ENCODE measurements around the gene LACTBL1.

Gene LACTBL1

DNA sequence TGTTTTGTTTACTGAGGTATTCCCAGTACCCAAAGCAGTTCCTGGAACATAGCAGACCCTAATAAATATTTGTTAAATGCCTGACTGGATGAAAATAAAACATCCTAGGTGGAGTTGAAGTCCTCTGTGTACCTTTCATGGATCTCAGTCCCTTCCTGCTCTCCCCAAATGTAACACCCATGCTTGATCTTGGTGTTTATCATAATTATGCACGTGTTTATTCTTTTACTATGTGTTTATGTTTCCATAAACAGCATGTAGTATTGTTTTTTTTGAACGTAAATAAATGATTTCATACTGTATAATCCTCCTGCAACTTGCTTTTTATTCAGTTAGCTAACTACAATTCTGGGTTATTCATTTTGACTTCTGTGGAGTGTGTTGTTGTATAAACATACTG, 4.8 kb downstream of the LACTBL1 start:
- no peaks in the 10 kb centered on the region for H4K20me1 ChIP-seq (ENCODE audit: insufficient read depth, low read length)
- H3K27ac ChIP-seq (ENCODE audit: low read depth, low read length, poor library complexity, severe bottlenecking), result no peak overlapping the region
- no peak overlapping the region for H3K9ac ChIP-seq (ENCODE audit: low read length)
- peaks cover 4% of the 10 kb centered on the region; the same call in 1 of the 2 replicates for H3K27me3 ChIP-seq (ENCODE audit: insufficient read depth, low read length)
- no peaks in the 10 kb centered on the region for H3K9me2 ChIP-seq (ENCODE audit: low read depth, low read length)
- no peak overlapping the region for H3K4me3 ChIP-seq (ENCODE audit: low read depth, low read length, poor library complexity, severe bottlenecking)
- no peaks in the 10 kb centered on the region for H3K79me2 ChIP-seq (ENCODE audit: insufficient read depth, low read length)
- H3K4me2 ChIP-seq (ENCODE audit: low read length), result no peak overlapping the region
- peaks cover 5% of the 10 kb centered on the region; the same call in 1 of the 2 replicates for H3K9me3 ChIP-seq (ENCODE audit: low read length)
- H3K4me1 ChIP-seq (ENCODE audit: insufficient read depth, low read length, severe bottlenecking), result no peaks in the 10 kb centered on the region
- H3F3A ChIP-seq (ENCODE audit: insufficient read depth, low read length), result no peaks in the 10 kb centered on the region
- H3K36me3 ChIP-seq (ENCODE audit: insufficient read depth, low read length), result no peaks in the 10 kb centered on the region; the same call in 1 of the 2 replicates
- H2AFZ ChIP-seq (ENCODE audit: low read length), result no peak overlapping the region
- TF ChIP-seq EZH2 (IDR thresholded peaks at IDR 0.05; ENCODE audit: borderline replicate concordance, low read length) (no peak), CTCF (IDR thresholded peaks at IDR 0.05; ENCODE audit: low read length) (no peak)

- H3K9me2 ChIP-seq (ENCODE audit: low read depth, low read length), result no peaks in the 10 kb centered on the region
- no peak overlapping the region for H3K9ac ChIP-seq (ENCODE audit: low read length)
- no peaks in the 10 kb centered on the region for H4K20me1 ChIP-seq (ENCODE audit: insufficient read depth, low read length)
- H3F3A ChIP-seq (ENCODE audit: insufficient read depth, low read length), result no peaks in the 10 kb centered on the region
- no peaks in the 10 kb centered on the region for H3K79me2 ChIP-seq (ENCODE audit: insufficient read depth, low read length)
- H2AFZ ChIP-seq (ENCODE audit: low read length), result no peak overlapping the region
- peaks cover 5% of the 10 kb centered on the region; the same call in 1 of the 2 replicates for H3K9me3 ChIP-seq (ENCODE audit: low read length)
- no peak overlapping the region for H3K27ac ChIP-seq (ENCODE audit: low read depth, low read length, poor library complexity, severe bottlenecking)
- H3K4me1 ChIP-seq (ENCODE audit: insufficient read depth, low read length, severe bottlenecking), result no peaks in the 10 kb centered on the region
- H3K27me3 ChIP-seq (ENCODE audit: insufficient read depth, low read length), result peaks cover 4% of the 10 kb centered on the region; the same call in 1 of the 2 replicates
- H3K4me3 ChIP-seq (ENCODE audit: low read depth, low read length, poor library complexity, severe bottlenecking), result no peak overlapping the region
- TF ChIP-seq EZH2 (IDR thresholded peaks at IDR 0.05; ENCODE audit: borderline replicate concordance, low read length) (no peak), CTCF (IDR thresholded peaks at IDR 0.05; ENCODE audit: low read length) (no peak)
- no peaks in the 10 kb centered on the region; the same call in 1 of the 2 replicates for H3K36me3 ChIP-seq (ENCODE audit: insufficient read depth, low read length)
- no peak overlapping the region for H3K4me2 ChIP-seq (ENCODE audit: low read length)
Observed at GRCh38 chr1:22966309-22966708, 6.4 kb downstream of the LACTBL1 start.

- no peaks in the 10 kb centered on the region for H3K9me2 ChIP-seq (ENCODE audit: low read depth, low read length)
- no peaks in the 10 kb centered on the region; the same call in 1 of the 2 replicates for H3K36me3 ChIP-seq (ENCODE audit: insufficient read depth, low read length)
- H3K27ac ChIP-seq (ENCODE audit: low read depth, low read length, poor library complexity, severe bottlenecking), result no peak overlapping the region
- no peaks in the 10 kb centered on the region for H3K4me1 ChIP-seq (ENCODE audit: insufficient read depth, low read length, severe bottlenecking)
- H2AFZ ChIP-seq (ENCODE audit: low read length), result no peak overlapping the region
- H3K9me3 ChIP-seq (ENCODE audit: low read length), result peaks cover 5% of the 10 kb centered on the region; the same call in 1 of the 2 replicates
- H3F3A ChIP-seq (ENCODE audit: insufficient read depth, low read length), result no peaks in the 10 kb centered on the region
- peaks cover 4% of the 10 kb centered on the region; the same call in 1 of the 2 replicates for H3K27me3 ChIP-seq (ENCODE audit: insufficient read depth, low read length)
- no peaks in the 10 kb centered on the region for H4K20me1 ChIP-seq (ENCODE audit: insufficient read depth, low read length)
- no peak overlapping the region for H3K4me2 ChIP-seq (ENCODE audit: low read length)
- H3K9ac ChIP-seq (ENCODE audit: low read length), result no peak overlapping the region
- H3K4me3 ChIP-seq (ENCODE audit: low read depth, low read length, poor library complexity, severe bottlenecking), result no peak overlapping the region
- TF ChIP-seq CTCF (IDR thresholded peaks at IDR 0.05; ENCODE audit: low read length), result no peak
- TF ChIP-seq EZH2 (IDR thresholded peaks at IDR 0.05; ENCODE audit: borderline replicate concordance, low read length), result no peak
- H3K79me2 ChIP-seq (ENCODE audit: insufficient read depth, low read length), result no peaks in the 10 kb centered on the region
Observed at GRCh38 chr1:22963044-22963677, 9.5 kb downstream of the LACTBL1 start.

All from OCI-LY1 (cell line).